Measurements from ENCODE around the gene CYRIA. TPM values are rescaled to one million over a fixed set of nuclear protein-coding genes. Genes with fewer than 3 reads are reported as not detected.

Gene CYRIA
- total RNA-seq, 1 donor from 2014 or later = 4.7 TPM

DNA sequence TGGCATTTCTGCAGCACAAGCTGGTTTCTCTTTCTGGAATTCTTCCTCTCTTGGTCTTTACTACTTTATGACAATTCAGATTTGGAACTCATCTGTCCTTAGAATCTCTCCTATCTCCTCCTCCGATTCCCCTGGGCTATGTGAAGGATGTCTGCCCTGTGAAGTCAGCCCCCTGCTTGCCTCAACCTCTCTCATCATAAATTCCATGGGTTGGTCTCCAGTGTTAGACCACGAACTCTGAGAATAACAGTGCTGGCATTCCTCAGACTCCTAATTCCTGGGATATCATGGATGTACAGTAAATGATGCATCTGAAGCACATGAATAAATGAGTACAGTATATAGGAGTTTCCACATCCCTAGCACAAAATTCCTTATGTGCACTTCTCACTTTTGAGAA is 21.0 kb upstream of the CYRIA start:
- no peak overlapping the region for H3K9ac ChIP-seq (ENCODE audit: low read depth in 1 of 3, low read length in 3 of 3)
- H3K27me3 ChIP-seq (ENCODE audit: control insufficient read depth in 3 of 3, insufficient read depth in 3 of 3, low read length in 3 of 3) = no peaks in the 10 kb centered on the region
- H3K9me3 ChIP-seq (ENCODE audit: control insufficient read depth in 3 of 3, low read length in 3 of 3) = no peaks in the 10 kb centered on the region
- H3K4me3 ChIP-seq (ENCODE audit: low read length in 3 of 3) = no peak overlapping the region
- no peaks in the 10 kb centered on the region for H3K4me1 ChIP-seq (ENCODE audit: control insufficient read depth in 3 of 3, insufficient read depth in 3 of 3, low read length in 3 of 3)
- H3K36me3 ChIP-seq (ENCODE audit: control insufficient read depth in 3 of 3, insufficient read depth in 3 of 3, low read length in 3 of 3) = no peaks in the 10 kb centered on the region
- H3K27ac ChIP-seq (ENCODE audit: low read depth, low read length) = no peak overlapping the region

DNA sequence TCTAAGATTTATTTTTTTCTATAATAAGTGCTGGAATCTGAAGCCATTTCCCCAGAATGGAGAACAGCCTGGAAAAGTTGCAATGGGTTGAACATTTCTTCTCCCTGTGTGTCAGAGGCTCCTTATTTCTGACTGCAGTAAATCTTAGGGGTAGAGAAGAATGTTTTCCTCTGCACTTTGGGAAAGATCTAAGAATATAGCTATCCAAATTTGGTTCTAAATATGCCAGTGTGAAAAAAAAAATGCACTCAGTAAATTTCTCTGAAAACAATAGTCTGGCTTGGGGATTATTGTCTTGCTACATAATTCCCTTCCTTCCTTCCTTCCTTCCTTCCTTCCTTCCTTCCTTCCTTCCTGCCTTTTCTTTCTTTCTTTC is 19.7 kb upstream of the CYRIA start:
- H3K9ac ChIP-seq (ENCODE audit: low read depth in 1 of 3, low read length in 3 of 3) = no peak overlapping the region
- H3K4me3 ChIP-seq (ENCODE audit: low read length in 3 of 3) = no peak overlapping the region
- no peak overlapping the region for H3K27ac ChIP-seq (ENCODE audit: low read depth, low read length)
- no peaks in the 10 kb centered on the region for H3K9me3 ChIP-seq (ENCODE audit: control insufficient read depth in 3 of 3, low read length in 3 of 3)
- H3K4me1 ChIP-seq (ENCODE audit: control insufficient read depth in 3 of 3, insufficient read depth in 3 of 3, low read length in 3 of 3) = no peaks in the 10 kb centered on the region
- no peaks in the 10 kb centered on the region for H3K27me3 ChIP-seq (ENCODE audit: control insufficient read depth in 3 of 3, insufficient read depth in 3 of 3, low read length in 3 of 3)
- no peaks in the 10 kb centered on the region for H3K36me3 ChIP-seq (ENCODE audit: control insufficient read depth in 3 of 3, insufficient read depth in 3 of 3, low read length in 3 of 3)

DNA sequence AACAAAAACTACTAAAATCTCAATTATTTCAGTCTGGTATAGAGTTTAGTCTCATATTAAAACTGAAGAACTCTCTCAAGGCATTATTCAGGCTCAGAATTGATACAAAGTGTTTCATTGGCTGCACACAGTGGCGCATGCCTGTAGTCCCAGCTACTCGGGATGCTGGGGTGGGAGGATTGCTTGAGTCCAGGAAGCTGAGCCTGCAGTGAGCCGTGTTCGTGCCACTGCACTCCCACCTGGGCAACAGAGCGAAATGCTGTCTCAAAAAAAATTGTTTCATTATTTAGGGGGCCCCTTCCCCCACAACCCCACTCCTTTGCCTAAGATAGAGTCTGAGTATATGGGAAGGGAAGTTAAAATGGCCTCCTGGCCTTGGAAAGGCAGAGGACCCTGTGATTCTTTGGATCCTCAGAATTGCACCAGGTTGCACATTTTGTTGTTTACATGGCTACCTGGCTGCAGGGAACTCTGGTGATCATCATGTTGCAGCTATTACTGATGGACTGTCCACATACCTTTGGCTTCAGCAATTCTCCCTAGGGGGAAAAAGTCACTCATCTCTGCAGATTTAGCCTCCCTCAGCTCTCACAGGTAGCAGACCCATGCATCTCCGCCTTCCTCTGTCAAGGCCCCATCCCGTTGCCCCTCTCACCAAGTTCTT is 19.2 kb upstream of the CYRIA start:
- Histone ChIP-seq H3K27me3 (ENCODE audit: control insufficient read depth in 3 of 3, insufficient read depth in 3 of 3, low read length in 3 of 3) (no peaks in the 10 kb centered on the region), H3K9ac (ENCODE audit: low read depth in 1 of 3, low read length in 3 of 3) (no peak overlapping the region), H3K27ac (ENCODE audit: low read depth, low read length) (no peak overlapping the region), H3K36me3 (ENCODE audit: control insufficient read depth in 3 of 3, insufficient read depth in 3 of 3, low read length in 3 of 3) (no peaks in the 10 kb centered on the region), H3K4me3 (ENCODE audit: low read length in 3 of 3) (no peak overlapping the region), H3K4me1 (ENCODE audit: control insufficient read depth in 3 of 3, insufficient read depth in 3 of 3, low read length in 3 of 3) (no peaks in the 10 kb centered on the region), H3K9me3 (ENCODE audit: control insufficient read depth in 3 of 3, low read length in 3 of 3) (no peaks in the 10 kb centered on the region)

DNA sequence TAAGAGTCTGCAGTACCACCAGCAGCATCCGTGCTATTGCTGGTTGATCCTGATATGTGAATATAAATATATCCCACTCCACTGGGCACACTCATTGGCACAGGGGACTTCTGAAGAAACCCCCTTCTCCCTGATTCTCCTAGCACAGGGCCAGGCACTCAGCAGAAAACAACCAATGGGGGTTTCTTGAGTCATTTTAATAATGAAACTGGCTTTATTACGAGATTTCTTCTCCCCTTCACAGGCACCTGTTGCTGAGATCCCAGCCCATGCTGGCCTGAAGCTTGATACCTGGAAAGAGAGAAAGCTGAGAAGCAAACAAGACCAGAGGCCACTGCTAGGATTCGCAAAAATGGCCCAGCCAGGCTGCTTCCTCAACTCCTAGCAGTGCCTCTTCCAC is 17.9 kb upstream of the CYRIA start:
- Histone ChIP-seq H3K27ac (ENCODE audit: low read depth, low read length) (no peak overlapping the region), H3K4me1 (ENCODE audit: control insufficient read depth in 3 of 3, insufficient read depth in 3 of 3, low read length in 3 of 3) (no peaks in the 10 kb centered on the region), H3K9me3 (ENCODE audit: control insufficient read depth in 3 of 3, low read length in 3 of 3) (no peaks in the 10 kb centered on the region), H3K9ac (ENCODE audit: low read depth in 1 of 3, low read length in 3 of 3) (no peak overlapping the region), H3K27me3 (ENCODE audit: control insufficient read depth in 3 of 3, insufficient read depth in 3 of 3, low read length in 3 of 3) (no peaks in the 10 kb centered on the region), H3K4me3 (ENCODE audit: low read length in 3 of 3) (no peak overlapping the region), H3K36me3 (ENCODE audit: control insufficient read depth in 3 of 3, insufficient read depth in 3 of 3, low read length in 3 of 3) (no peaks in the 10 kb centered on the region)

DNA sequence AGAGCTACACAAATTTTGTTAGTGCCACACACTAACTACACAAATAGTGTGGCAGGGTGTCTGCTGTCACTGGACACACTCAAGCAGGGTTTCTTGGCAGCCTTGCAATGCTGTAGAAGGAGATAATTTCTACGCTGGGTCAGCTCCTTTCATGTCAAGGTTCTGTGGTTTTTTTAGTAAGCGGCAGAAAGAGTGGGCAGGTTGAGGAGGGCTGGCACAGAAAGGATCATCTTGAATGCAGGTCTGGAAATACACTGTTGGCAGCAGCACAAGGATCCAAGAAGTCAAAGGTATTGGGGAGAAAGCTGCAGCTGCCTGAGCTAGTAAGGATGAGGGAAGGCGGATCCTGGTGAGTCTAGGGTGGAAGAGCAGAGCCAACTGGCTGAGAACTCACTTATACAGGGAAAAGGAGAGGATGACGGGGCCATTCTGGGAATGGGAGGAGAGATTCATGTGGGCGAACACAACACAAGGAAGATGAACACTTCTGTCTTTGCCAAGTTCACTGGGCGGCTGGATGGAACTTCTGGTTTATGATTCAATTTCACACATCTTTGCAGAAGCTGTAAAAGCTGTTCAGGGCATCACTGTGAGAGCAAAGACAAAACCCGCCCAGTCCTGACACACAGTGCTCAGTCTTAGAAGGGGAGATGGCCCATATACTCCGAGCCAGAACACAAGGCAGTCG is 16.9 kb upstream of the CYRIA start:
- Histone ChIP-seq H3K27ac (ENCODE audit: low read depth, low read length) (no peak overlapping the region), H3K9me3 (ENCODE audit: control insufficient read depth in 3 of 3, low read length in 3 of 3) (peaks cover 2 to 4% (median 4%) of the 10 kb centered on the region in 3 donors), H3K4me1 (ENCODE audit: control insufficient read depth in 3 of 3, insufficient read depth in 3 of 3, low read length in 3 of 3) (no peaks in the 10 kb centered on the region), H3K27me3 (ENCODE audit: control insufficient read depth in 3 of 3, insufficient read depth in 3 of 3, low read length in 3 of 3) (no peaks in the 10 kb centered on the region), H3K36me3 (ENCODE audit: control insufficient read depth in 3 of 3, insufficient read depth in 3 of 3, low read length in 3 of 3) (no peaks in the 10 kb centered on the region), H3K4me3 (ENCODE audit: low read length in 3 of 3) (no peak overlapping the region), H3K9ac (ENCODE audit: low read depth in 1 of 3, low read length in 3 of 3) (no peak overlapping the region)

DNA sequence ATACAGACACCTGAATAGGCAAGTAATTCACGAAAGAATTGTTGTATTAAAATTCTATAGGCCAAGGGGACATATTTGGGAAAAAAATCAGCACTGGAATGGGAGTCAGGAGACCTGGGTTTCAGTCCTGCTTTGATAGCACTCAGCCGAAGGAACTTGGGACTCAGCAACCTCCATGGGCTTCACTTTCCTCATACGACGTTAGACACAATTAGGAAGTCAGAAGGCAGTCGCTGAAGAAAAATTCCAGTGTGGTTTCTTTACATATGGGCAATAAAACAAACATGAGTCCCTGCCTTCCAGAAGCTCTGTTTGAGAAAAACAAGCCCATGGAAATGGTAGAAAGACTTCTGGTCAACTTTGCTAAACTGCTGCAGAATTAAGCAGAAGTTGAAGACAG is 15.1 kb upstream of the CYRIA start:
- H3K9ac ChIP-seq (ENCODE audit: low read depth in 1 of 3, low read length in 3 of 3) = no peak overlapping the region
- no peak overlapping the region for H3K27ac ChIP-seq (ENCODE audit: low read depth, low read length)
- H3K27me3 ChIP-seq (ENCODE audit: control insufficient read depth in 3 of 3, insufficient read depth in 3 of 3, low read length in 3 of 3) = no peaks in the 10 kb centered on the region
- no peaks in the 10 kb centered on the region for H3K4me1 ChIP-seq (ENCODE audit: control insufficient read depth in 3 of 3, insufficient read depth in 3 of 3, low read length in 3 of 3)
- peaks cover 2 to 4% (median 4%) of the 10 kb centered on the region in 3 donors for H3K9me3 ChIP-seq (ENCODE audit: control insufficient read depth in 3 of 3, low read length in 3 of 3)
- no peaks in the 10 kb centered on the region for H3K36me3 ChIP-seq (ENCODE audit: control insufficient read depth in 3 of 3, insufficient read depth in 3 of 3, low read length in 3 of 3)
- H3K4me3 ChIP-seq (ENCODE audit: low read length in 3 of 3) = no peak overlapping the region

DNA sequence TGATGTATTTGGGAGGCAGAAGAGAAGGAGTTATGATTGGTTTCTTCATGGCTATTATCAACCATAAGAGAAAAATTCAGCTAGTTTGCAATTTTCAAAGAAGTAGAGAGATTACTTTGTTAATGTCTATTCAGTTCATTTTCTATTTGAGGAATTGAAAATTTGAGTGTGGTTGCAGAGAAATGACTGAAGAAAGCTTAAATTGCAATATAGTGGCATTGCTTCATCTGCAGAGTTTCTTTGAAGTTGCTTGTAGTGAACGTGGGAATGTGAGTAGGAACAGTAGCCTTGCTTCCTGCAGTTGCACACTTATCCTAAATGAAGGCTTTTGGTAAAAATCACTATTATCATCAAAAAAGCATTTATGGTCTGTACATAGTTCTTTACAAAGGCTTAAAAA is 14.7 kb upstream of the CYRIA start:
- no peaks in the 10 kb centered on the region for H3K4me1 ChIP-seq (ENCODE audit: control insufficient read depth in 3 of 3, insufficient read depth in 3 of 3, low read length in 3 of 3)
- no peaks in the 10 kb centered on the region for H3K36me3 ChIP-seq (ENCODE audit: control insufficient read depth in 3 of 3, insufficient read depth in 3 of 3, low read length in 3 of 3)
- H3K9ac ChIP-seq (ENCODE audit: low read depth in 1 of 3, low read length in 3 of 3) = no peak overlapping the region
- H3K9me3 ChIP-seq (ENCODE audit: control insufficient read depth in 3 of 3, low read length in 3 of 3) = peaks cover 2 to 4% (median 4%) of the 10 kb centered on the region in 3 donors
- H3K4me3 ChIP-seq (ENCODE audit: low read length in 3 of 3) = no peak overlapping the region
- H3K27ac ChIP-seq (ENCODE audit: low read depth, low read length) = no peak overlapping the region
- no peaks in the 10 kb centered on the region for H3K27me3 ChIP-seq (ENCODE audit: control insufficient read depth in 3 of 3, insufficient read depth in 3 of 3, low read length in 3 of 3)

DNA sequence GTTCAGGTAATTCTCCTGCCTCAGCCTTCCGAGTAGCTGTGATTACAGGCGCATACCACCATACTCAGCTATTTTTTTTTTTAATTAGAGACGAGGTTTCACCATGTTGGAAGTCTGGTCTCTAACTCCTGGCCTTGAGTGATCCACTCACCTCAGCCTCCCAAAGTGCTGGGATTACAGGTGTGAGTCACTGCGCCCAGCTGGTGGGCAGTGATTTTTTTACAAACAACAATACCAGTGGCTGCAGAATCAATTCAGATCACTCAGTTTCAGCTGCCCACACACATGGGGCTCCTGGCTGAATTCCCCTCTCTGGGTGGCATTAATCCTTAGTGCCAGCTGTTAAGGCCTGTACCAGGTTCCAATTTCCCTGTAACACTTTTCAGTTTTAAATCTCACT is 13.3 kb upstream of the CYRIA start:
- Histone ChIP-seq H3K27ac (ENCODE audit: low read depth, low read length) (no peak overlapping the region), H3K36me3 (ENCODE audit: control insufficient read depth in 3 of 3, insufficient read depth in 3 of 3, low read length in 3 of 3) (no peaks in the 10 kb centered on the region), H3K9me3 (ENCODE audit: control insufficient read depth in 3 of 3, low read length in 3 of 3) (peaks cover 2 to 4% (median 4%) of the 10 kb centered on the region in 3 donors), H3K27me3 (ENCODE audit: control insufficient read depth in 3 of 3, insufficient read depth in 3 of 3, low read length in 3 of 3) (no peaks in the 10 kb centered on the region), H3K4me1 (ENCODE audit: control insufficient read depth in 3 of 3, insufficient read depth in 3 of 3, low read length in 3 of 3) (no peaks in the 10 kb centered on the region), H3K9ac (ENCODE audit: low read depth in 1 of 3, low read length in 3 of 3) (no peak overlapping the region), H3K4me3 (ENCODE audit: low read length in 3 of 3) (no peak overlapping the region)

DNA sequence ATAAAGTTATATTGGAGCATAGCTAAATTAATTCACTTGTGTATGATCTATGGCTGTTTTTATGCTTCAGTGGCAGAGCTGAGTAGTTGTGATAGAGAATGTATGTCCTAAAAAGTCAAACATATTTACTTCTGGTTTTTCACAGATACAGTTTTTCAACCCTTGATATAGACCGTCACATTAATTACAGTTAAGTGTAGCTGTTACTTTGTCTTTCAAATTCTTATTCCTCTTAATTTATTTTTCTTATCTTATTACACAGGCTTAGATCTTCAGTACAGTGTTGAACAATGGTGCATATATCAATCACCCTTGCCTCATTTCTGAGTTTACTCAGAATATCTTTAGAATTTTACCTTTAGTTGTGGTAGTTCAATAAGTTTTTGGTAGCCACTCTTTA is 12.2 kb upstream of the CYRIA start:
- Histone ChIP-seq H3K4me3 (ENCODE audit: low read length in 3 of 3) (no peak overlapping the region), H3K9me3 (ENCODE audit: control insufficient read depth in 3 of 3, low read length in 3 of 3) (peaks cover 2 to 4% (median 4%) of the 10 kb centered on the region in 3 donors), H3K4me1 (ENCODE audit: control insufficient read depth in 3 of 3, insufficient read depth in 3 of 3, low read length in 3 of 3) (no peaks in the 10 kb centered on the region), H3K27ac (ENCODE audit: low read depth, low read length) (no peak overlapping the region), H3K36me3 (ENCODE audit: control insufficient read depth in 3 of 3, insufficient read depth in 3 of 3, low read length in 3 of 3) (no peaks in the 10 kb centered on the region), H3K9ac (ENCODE audit: low read depth in 1 of 3, low read length in 3 of 3) (no peak overlapping the region), H3K27me3 (ENCODE audit: control insufficient read depth in 3 of 3, insufficient read depth in 3 of 3, low read length in 3 of 3) (no peaks in the 10 kb centered on the region)

DNA sequence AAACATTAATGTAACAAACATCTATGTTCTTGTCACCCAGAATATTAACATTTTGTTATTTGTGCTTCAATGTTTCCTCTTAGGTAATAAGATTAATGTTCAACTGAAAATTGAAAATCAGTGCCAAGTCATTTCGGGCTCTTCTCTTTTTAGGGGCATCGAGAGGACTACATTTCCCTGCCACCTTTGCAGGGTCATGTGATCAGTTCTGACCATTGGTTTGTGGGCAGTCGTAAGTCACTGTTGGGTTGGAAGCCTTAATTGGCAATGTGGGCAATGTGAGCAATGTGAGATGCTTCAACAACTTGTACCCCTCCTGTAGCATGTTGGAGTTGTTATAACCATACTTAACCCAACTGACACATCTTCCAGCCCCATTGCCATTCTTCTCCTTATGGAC is 10.1 kb upstream of the CYRIA start:
- Histone ChIP-seq H3K4me3 (ENCODE audit: low read length in 3 of 3) (no peak overlapping the region), H3K9me3 (ENCODE audit: control insufficient read depth in 3 of 3, low read length in 3 of 3) (peaks cover 2 to 4% (median 4%) of the 10 kb centered on the region in 3 donors), H3K36me3 (ENCODE audit: control insufficient read depth in 3 of 3, insufficient read depth in 3 of 3, low read length in 3 of 3) (no peaks in the 10 kb centered on the region), H3K4me1 (ENCODE audit: control insufficient read depth in 3 of 3, insufficient read depth in 3 of 3, low read length in 3 of 3) (no peaks in the 10 kb centered on the region), H3K27me3 (ENCODE audit: control insufficient read depth in 3 of 3, insufficient read depth in 3 of 3, low read length in 3 of 3) (no peaks in the 10 kb centered on the region), H3K9ac (ENCODE audit: low read depth in 1 of 3, low read length in 3 of 3) (no peak overlapping the region), H3K27ac (ENCODE audit: low read depth, low read length) (no peak overlapping the region)

Measured in skeletal muscle tissue (tissue), 4 donors.